OCI-M2 (cell line): ENCODE measurements around the gene BCL2.

Experiments
- DNase-seq: peaks from one replicate; lab custom pipeline; 2025; ENCODE audit not compliant: unreplicated experiment; lab: John Stamatoyannopoulos, UW

Gene BCL2

GRCh38 chr18:63186520-63187222 is 132.9 kb downstream of the BCL2 start:
- DNase-seq = no peak

GRCh38 chr18:63185984-63186383 is 133.6 kb downstream of the BCL2 start:
- DNase-seq = no peak

GRCh38 chr18:63183952-63184770 is 135.4 kb downstream of the BCL2 start:
- DNase-seq = no peak

- DNase-seq = no peak
Measured at GRCh38 chr18:63183378-63183777, 136.2 kb downstream of the BCL2 start.

DNA sequence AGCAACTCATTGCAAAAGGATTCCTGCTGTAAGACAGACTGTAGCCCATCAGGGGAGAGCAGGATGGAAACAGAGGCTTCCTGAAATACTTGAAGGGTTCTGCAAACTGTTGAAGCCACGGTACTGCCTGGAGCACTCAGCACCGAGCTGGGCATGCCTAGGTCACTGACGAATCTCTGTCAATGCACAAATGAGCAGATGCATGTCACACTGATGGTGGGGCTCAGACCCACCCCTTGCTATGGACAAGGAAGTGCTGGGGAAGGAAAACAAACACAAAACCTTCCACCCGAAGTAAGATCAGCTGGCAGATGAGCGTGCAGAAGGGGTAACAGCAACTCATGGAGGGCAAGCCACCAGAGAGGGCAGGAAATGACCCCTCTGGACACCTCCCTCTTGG is 136.7 kb downstream of the BCL2 start:
- no peak for DNase-seq

DNA sequence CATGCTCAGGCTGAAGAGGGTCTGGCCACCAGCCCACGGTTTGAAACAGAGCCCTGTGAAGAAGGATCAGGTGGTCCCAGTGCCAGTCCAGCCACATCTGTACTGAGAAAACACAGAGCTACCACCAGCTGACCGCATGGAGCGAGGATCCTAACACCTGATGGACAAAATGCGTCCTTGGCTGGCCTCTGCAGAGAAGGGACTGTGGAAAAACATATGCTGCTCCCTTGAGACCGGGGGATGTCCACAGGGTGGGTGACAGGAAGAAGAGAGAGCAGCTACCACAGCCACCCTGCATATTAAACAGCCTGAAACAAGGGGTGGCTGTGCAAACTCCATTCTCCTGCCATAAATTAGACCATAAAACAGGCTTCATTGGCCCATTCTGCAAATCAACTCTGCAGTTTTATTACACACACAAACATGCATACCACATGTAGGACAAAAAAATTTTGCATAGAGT is 137.2 kb downstream of the BCL2 start:
- no peak for DNase-seq

- no peak for DNase-seq
Measured at GRCh38 chr18:63181706-63182309, 137.8 kb downstream of the BCL2 start.

DNA sequence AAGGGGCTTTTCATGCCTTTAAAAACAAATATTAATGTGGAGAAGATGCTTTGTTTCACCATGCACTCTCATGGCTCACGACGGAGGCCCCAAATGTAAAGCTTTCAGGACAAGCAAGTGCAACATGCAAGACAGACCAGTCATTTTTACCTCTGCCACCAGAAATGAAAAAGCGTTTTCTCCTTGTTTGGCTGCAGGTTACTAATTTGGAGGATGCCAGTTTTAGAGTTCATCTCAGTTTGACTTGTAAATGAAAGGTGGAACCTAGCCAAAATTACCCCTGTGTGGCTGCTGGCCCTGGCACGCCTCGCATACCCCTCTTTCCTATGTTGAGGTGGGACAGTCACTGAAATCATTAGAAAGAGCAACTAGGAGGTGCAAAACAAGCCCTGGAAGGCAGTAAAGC is 138.6 kb downstream of the BCL2 start:
- no peak for DNase-seq

DNA sequence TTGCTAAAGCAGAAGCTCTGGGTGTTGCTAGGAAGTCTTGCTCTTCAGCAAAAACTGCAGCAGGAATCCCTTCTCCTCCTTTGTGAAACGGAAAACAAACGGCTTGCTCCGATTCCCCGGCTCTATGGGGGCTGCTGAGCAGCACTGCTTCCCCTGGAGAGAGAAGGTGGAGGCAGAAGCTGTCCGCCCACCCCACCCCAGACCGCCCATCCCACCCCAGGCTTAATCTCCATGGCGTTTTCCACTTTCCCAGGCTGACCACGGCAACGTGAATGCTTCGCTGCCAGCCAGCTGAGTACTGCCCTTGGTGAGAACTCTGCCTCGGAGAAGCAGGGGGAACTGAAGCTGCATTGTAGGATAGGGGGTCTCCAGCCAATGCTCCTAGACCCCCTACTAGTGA is 139.2 kb downstream of the BCL2 start:
- DNase-seq = no peak

DNA sequence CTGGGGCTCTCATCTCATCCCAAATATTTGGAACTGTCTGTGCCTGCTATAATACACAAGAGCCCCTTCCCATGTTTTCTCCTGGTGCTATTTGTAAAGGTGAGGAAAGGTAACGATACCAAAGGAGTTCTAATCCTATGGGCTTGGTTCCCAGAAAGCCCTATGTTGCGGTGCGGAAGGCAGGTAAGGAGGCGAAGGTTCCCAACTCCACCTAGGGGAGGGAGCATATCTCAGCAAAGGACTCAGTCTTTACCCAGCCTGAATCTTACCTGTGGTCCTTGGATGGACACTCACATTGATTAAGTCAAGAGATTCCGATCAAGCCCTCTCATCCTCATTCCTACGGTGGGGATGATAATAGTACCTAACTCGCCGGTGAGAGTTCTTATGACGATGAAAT is 140.1 kb downstream of the BCL2 start:
- DNase-seq = no peak

DNA sequence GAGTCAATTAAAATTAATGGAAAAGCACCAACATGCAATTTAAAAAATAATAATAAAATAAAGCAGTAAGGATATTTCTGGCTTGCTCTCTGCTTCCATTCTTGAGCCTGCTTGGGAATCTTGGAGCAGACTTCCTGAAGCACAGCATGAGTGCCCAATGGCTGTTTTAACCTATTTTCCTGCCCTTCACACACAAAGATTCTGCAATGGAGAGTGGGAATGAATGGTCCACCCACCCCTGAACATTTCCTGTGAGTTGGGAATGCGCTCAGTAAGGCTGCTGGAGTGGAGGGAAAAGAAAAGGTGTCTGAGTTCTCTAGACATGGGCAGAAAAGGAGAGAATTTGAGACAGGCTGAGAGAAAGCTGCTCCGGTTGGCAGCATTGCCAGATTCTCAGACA is 140.6 kb downstream of the BCL2 start:
- no peak for DNase-seq

- no peak for DNase-seq
Measured at GRCh38 chr18:63177919-63178821, 141.4 kb downstream of the BCL2 start.

DNA sequence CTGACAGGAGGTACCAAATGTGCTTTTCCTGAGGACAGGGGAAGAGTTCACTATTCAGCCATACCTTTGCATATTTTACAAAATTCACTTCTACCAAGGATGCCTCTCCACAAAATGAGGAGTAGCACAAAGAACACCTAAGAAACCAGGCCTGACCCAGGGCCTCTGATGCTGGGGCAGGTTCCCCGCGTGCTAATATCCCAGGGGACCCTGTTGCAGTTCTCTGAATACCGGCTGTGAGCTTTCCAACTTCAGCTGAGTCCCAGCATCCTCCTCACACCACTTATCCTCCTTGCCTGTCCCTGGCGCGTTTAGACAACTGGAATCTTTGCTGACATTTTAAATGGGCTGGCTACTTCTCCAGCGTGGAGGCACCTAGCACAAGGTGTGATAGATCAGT is 142.3 kb downstream of the BCL2 start:
- DNase-seq = no peak

- DNase-seq = no peak
Measured at GRCh38 chr18:63175264-63175663, 144.3 kb downstream of the BCL2 start.

DNA sequence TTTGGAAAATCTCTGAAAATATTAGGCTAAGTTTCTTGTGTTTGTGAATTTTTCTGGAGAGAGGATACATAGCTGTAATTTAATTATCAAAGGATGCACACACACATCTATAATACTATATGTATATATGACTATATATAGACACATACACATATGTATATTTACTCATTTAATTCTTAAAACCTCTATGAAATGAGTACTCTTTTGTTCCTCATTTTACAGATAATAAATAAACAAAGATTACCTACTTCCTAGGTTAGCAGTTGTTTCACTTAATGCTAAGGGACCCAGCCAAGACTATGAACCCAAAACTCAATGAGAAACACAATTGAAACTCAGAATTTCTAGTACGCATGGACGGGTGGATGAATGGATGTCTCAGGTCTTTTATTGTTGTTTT is 145.6 kb downstream of the BCL2 start:
- DNase-seq = no peak

DNA sequence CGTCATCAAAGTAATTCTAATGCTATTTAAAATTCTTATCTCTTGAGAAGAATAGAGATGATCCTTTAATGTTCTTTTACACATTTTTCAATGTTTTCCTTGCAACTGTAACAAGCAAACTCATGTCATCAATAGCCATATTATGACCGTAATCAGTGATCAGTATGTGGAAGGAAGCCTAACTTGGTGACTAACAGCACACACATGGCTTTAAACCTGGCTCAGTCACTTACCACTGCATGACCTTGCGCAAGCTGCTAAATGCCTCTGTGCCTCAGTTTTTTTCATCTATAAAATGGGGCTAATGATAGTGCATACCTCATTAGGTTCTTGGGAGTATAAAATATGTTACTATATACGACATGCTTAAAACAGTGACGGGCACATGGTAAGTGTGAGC is 149.7 kb downstream of the BCL2 start:
- DNase-seq = no peak

GRCh38 chr18:63168287-63168686 is 151.3 kb downstream of the BCL2 start:
- DNase-seq = no peak

DNA sequence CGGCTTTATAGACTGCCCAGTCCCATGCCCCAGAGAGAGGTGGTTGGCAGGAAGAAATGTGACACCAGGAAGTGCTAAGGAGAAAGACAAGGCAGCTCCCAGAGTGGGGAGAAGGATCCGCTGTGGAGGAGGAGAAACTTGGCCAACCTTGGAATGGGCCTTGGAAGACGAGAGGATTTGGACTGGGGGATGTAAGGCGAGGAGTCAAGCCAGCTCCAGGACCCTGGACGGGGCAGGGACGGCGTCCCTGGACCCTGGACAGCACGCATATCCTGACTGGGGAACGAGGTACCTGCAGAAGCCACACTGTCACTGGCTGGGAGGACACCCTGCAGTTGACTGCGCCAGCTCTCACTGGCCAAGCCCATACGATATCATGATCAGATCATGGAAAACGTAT is 153.4 kb downstream of the BCL2 start:
- no peak for DNase-seq

GRCh38 chr18:63164396-63164795 is 155.2 kb downstream of the BCL2 start:
- DNase-seq = no peak

- DNase-seq = no peak
Measured at GRCh38 chr18:63162271-63163014, 157.1 kb downstream of the BCL2 start.
